Fibroblast of mammary gland (primary cell): Measurements from ENCODE around the gene OTOP1.
"Not testable (repeated sequence)": the region's sequence is repeated elsewhere in the genome, so short reads cannot be mapped to it uniquely, and the experiment has no call there.

Source experiments
- DNase-seq: peaks from one replicate; pipeline ENCODE4 v3.0.0-alpha.2; 2010; ENCODE audit warnings: low read depth
- H3K4me3 ChIP-seq: 2 replicates; pipeline ENCODE4 v1.5.1; 2011; ENCODE audit warnings: low read depth, mild to moderate bottlenecking, low read length, moderate library complexity; ENCODE audit not compliant: control insufficient read depth
- CTCF ChIP-seq: conservative IDR thresholded peaks from 2 replicates; pipeline ENCODE4 v1.5.1; 2011; ENCODE audit warnings: low read depth, low read length, inconsistent platforms; ENCODE audit not compliant: control insufficient read depth, insufficient read depth

OTOP1 gene

GRCh38 chr4:4185528-4185927, 41.2 kb downstream of the OTOP1 start:
- no peak for DNase-seq
- TF ChIP-seq CTCF = no peak
- H3K4me3 ChIP-seq = no peak overlapping the region

- peak; percentile 10 for DNase-seq
- no peak overlapping the region for H3K4me3 ChIP-seq
Measured at GRCh38 chr4:4182835-4183568, 43.7 kb downstream of the OTOP1 start.

DNA sequence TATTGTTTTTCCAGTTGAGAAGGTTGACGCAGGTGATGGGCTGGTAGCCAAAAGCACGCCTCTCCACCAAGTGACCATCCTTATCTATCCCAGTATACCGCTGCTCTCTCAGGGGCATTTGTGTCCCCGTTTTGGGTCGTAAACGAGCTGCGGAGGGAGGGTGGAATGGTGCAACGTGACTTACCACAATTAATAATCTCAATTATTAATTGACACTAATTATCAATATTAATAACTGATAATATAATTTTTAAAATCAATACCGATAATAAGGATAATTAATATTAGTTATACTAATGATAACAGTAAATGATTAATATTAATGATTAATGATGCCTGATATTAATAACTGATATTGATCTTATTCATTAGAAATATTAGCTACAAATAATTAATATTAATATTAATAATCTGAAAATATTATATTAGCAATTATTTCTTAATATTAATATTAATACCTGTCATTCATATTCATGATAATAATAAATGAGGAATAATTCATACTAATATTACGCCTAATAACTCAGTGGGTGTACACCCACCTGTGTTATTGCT, 56.1 kb downstream of the OTOP1 start:
- H3K4me3 ChIP-seq = no peak overlapping the region
- no peak for TF ChIP-seq CTCF
- no peak for DNase-seq

More at GRCh38 chr4:4182835-4183568, 43.7 kb downstream of the OTOP1 start:
- TF ChIP-seq CTCF = peak; percentile 64

DNA sequence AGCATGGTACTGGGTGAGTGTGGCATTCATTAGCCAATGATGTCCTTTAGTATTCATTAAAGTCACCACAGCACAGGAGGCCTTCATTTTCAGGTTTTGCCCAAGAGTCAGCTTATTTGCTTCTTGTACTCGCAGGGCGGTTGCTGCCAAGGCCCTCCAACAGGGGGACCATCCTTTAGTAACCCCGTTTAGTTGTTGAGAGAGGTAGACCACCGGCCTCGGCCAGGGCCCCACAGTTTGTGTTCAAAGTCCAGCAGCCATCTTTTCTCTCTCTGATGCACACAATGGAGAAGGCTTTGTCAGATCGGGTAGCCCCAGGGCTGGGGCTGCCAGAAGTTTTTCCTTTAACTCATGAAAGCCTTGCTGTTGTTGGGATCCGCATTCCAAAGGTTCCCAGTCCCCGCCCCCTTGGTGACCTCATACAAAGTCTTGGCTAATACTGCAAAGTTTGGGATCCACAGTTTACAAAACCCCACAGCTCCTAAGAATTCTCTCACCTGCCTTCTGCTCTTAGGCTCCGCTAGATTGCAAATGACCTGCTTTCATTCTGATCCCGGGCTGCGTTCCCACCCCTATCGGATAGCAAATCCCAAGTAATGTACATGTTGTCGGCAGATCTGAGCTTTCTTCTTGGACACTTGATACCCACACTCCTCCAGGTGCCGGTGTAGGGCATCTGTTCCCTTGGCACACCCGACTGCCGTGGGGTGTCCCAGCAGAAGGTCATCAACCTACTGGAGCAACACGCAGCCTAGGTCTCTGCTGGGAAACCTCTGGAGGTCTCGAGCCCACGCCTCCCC, 58.5 kb downstream of the OTOP1 start:
- not testable (repeated sequence) for DNase-seq, H3K4me3 ChIP-seq

DNA sequence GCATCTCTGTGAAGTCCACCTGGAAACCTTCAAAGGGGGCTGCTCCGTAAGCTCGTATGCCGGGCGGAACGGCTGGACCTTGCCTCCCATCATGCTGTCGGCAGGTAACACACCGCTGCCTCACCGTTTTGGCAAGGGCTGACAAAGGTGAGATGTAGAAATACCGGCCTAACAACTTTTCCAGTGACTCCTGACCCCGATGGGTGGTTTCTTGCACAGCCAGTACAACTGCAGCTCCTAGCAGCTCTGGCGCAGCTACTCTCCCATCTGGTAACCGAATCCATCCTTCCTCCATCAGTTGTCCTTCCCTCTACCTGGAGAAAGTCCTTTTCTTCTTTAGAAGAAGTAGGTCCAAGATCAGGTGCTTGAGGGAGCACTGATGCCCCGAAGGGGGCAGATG, 59.7 kb downstream of the OTOP1 start:
- H3K4me3 ChIP-seq, DNase-seq: not testable (repeated sequence)

- DNase-seq, H3K4me3 ChIP-seq: not testable (repeated sequence)
Measured at GRCh38 chr4:4165701-4166392, 60.9 kb downstream of the OTOP1 start.

- DNase-seq, H3K4me3 ChIP-seq: not testable (repeated sequence)
Measured at GRCh38 chr4:4164532-4165173, 62.1 kb downstream of the OTOP1 start.

DNA sequence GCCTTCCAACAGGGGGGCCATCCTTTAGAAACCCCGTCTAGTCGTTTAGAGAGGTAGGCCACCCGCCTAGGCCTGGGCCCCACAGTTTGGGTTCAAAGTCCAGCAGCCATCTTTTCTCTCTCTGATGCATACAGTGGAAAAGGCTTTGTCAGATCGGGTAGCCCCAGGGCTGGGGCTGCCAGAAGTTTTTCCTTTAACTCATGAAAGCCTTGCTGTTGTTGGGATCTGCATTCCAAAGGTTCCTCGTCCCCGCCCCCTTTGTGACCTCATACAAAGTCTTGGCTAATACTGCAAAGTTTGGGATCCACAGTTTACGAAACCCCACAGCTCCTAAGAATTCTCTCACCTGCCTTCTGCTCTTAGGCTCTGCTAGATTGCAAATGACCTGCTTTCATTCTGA, 64.5 kb downstream of the OTOP1 start:
- not testable (repeated sequence) for DNase-seq, H3K4me3 ChIP-seq

GRCh38 chr4:4160956-4161665, 65.6 kb downstream of the OTOP1 start:
- H3K4me3 ChIP-seq, DNase-seq: not testable (repeated sequence)
